HG03064 (cell line): ENCODE results near the gene ARHGEF7.

Source experiments
- ATAC-seq: cut with Tn5 transposase; IDR thresholded peaks from one replicate; pipeline ENCODE4 v1.9.1; 2021; ENCODE audit warnings: low read depth; ENCODE audit not compliant: unreplicated experiment

The ARHGEF7 gene

GRCh38 chr13:111330066-111330610 lies 215.0 kb downstream of the ARHGEF7 start:
- ATAC-seq, result no peak

- no peak for ATAC-seq
These were observed 220.2 kb downstream of the ARHGEF7 start for GRCh38 chr13:111335298-111335697.

- ATAC-seq, result no peak
These were observed 221.6 kb downstream of the ARHGEF7 start for GRCh38 chr13:111336666-111337065.

GRCh38 chr13:111337206-111337605 lies 222.1 kb downstream of the ARHGEF7 start:
- no peak for ATAC-seq

- no peak for ATAC-seq
These were observed 222.6 kb downstream of the ARHGEF7 start for GRCh38 chr13:111337741-111338140.

- no peak for ATAC-seq
These were observed 223.7 kb downstream of the ARHGEF7 start for GRCh38 chr13:111338841-111339240.

GRCh38 chr13:111339366-111340143 lies 224.4 kb downstream of the ARHGEF7 start:
- ATAC-seq, result no peak

GRCh38 chr13:111341886-111342285 lies 226.8 kb downstream of the ARHGEF7 start:
- no peak for ATAC-seq

- no peak for ATAC-seq
These were observed 227.6 kb downstream of the ARHGEF7 start for GRCh38 chr13:111342721-111343120.

- ATAC-seq, result no peak
These were observed 228.2 kb downstream of the ARHGEF7 start for GRCh38 chr13:111343186-111343805.

- ATAC-seq, result no peak
These were observed 229.5 kb downstream of the ARHGEF7 start for GRCh38 chr13:111344471-111345191.

- no peak for ATAC-seq
These were observed 230.6 kb downstream of the ARHGEF7 start for GRCh38 chr13:111345682-111346081.

- no peak for ATAC-seq
These were observed 231.1 kb downstream of the ARHGEF7 start for GRCh38 chr13:111346101-111346680.

- no peak for ATAC-seq
These were observed 232.3 kb downstream of the ARHGEF7 start for GRCh38 chr13:111347438-111347837.

GRCh38 chr13:111353508-111353907 lies 238.4 kb downstream of the ARHGEF7 start:
- no peak for ATAC-seq

GRCh38 chr13:111354789-111355188 lies 239.7 kb downstream of the ARHGEF7 start:
- ATAC-seq, result no peak
